ENCODE data around the gene PPP1R8.

- TF ChIP-seq, protein P1, sequence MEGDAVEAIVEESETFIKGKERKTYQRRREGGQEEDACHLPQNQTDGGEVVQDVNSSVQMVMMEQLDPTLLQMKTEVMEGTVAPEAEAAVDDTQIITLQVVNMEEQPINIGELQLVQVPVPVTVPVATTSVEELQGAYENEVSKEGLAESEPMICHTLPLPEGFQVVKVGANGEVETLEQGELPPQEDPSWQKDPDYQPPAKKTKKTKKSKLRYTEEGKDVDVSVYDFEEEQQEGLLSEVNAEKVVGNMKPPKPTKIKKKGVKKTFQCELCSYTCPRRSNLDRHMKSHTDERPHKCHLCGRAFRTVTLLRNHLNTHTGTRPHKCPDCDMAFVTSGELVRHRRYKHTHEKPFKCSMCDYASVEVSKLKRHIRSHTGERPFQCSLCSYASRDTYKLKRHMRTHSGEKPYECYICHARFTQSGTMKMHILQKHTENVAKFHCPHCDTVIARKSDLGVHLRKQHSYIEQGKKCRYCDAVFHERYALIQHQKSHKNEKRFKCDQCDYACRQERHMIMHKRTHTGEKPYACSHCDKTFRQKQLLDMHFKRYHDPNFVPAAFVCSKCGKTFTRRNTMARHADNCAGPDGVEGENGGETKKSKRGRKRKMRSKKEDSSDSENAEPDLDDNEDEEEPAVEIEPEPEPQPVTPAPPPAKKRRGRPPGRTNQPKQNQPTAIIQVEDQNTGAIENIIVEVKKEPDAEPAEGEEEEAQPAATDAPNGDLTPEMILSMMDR (conservative IDR thresholded peaks at IDR 0.05 in 1 of 2, IDR thresholded peaks at IDR 0.05 in 1 of 2; ENCODE audit: low read depth in 1 of 2, low read length in 2 of 2): no peak
- no peak for TF ChIP-seq EZH2 (IDR thresholded peaks at IDR 0.05; ENCODE audit: low read length, missing control alignments)
Measured at GRCh38 chr1:27864264-27864895, 33.8 kb downstream of the PPP1R8 start.
